ENCODE measurements around the gene TTLL10. TPM values are rescaled to one million over a fixed set of nuclear protein-coding genes. Genes with fewer than 3 reads are reported as not detected.

The TTLL10 gene
- total RNA-seq, 1 experiment from 2014 or later: 0.68 TPM

GRCh38 chr1:1132042-1132950 lies 41.4 kb upstream of the TTLL10 start:
- Histone ChIP-seq H3T11ph (ENCODE audit: low read length) (no peak overlapping the region), H2BK20ac (ENCODE audit: low read depth, low read length, poor library complexity, severe bottlenecking) (no peak overlapping the region), H3K23ac (ENCODE audit: insufficient read length, low read depth, low read length) (no peak overlapping the region), H3K4ac (ENCODE audit: low read depth, low read length) (no peak overlapping the region), H2BK12ac (ENCODE audit: insufficient read length, low read depth, low read length) (no peak overlapping the region), H3K14ac (ENCODE audit: insufficient read depth, low read length) (no peak overlapping the region; the same call in 1 of the 2 replicates), H3K27me3 (ENCODE audit: insufficient read depth, low read length) (no peaks in the 10 kb centered on the region), H3K4me2 (ENCODE audit: insufficient read depth, insufficient read length, low read length) (no peak overlapping the region), H2BK15ac (ENCODE audit: low read depth, low read length) (no peak overlapping the region), H2BK5ac (ENCODE audit: insufficient read length, low read length) (no peak overlapping the region), H3K18ac (ENCODE audit: insufficient read length, low read depth, low read length) (no peak overlapping the region), H2BK120ac (ENCODE audit: low read depth, low read length, poor library complexity, severe bottlenecking) (no peak overlapping the region), H4K8ac (replicated peaks; ENCODE audit: insufficient read length, low read depth, low read length) (no peak overlapping the region), H3K79me2 (ENCODE audit: insufficient read depth, low read length) (no peaks in the 10 kb centered on the region), H4K91ac (ENCODE audit: insufficient read length, low read depth, low read length) (no peak overlapping the region), H2AFZ (ENCODE audit: low read length) (no peak overlapping the region), H4K20me1 (ENCODE audit: control insufficient read depth, insufficient read depth, insufficient read length) (no peaks in the 10 kb centered on the region), H4K5ac (ENCODE audit: insufficient read length, low read depth, low read length) (no peak overlapping the region), H3K79me1 (ENCODE audit: insufficient read depth, low read depth, low read length, poor library complexity, severe bottlenecking) (no peaks in the 10 kb centered on the region), H3K23me2 (ENCODE audit: insufficient read length, low read depth, low read length, poor library complexity, severe bottlenecking) (no peaks in the 10 kb centered on the region), H3K4me1 (ENCODE audit: insufficient read depth, low read length) (no peaks in the 10 kb centered on the region), H2AK5ac (ENCODE audit: insufficient read length, low read length) (no peak overlapping the region), H3K27ac (ENCODE audit: insufficient read length, low read depth, low read length) (no peak overlapping the region), H3K9ac (ENCODE audit: extremely low read depth, insufficient read length, low read length) (no peak overlapping the region), H3K56ac (ENCODE audit: insufficient read length, low read depth, low read length) (no peak overlapping the region), H3K9me3 (ENCODE audit: control insufficient read depth, low read depth, low read length) (no peaks in the 10 kb centered on the region)
- H3K27ac Mint-ChIP-seq: no peak overlapping the region
- H3K4me1 Mint-ChIP-seq: peaks cover 5 to 11% of the 10 kb centered on the region in 2 experiments; a peak in 3 of 4 replicates
- no peaks in the 10 kb centered on the region for H3K36me3 Mint-ChIP-seq (ENCODE audit: insufficient read depth in 1 of 3, low read depth in 3 of 3)
- TF ChIP-seq CTCF (conservative IDR thresholded peaks at IDR 0.05): no peak
- no peak overlapping the region; a peak in 1 of 5 replicates for H3K4me3 Mint-ChIP-seq
- WGBS (ENCODE audit: extremely low coverage, insufficient read length, low lambda C conversion rate): no CpG with 5 or more reads among the region's 48 CpGs
- H3K9me3 Mint-ChIP-seq: no peaks in the 10 kb centered on the region; a peak in 2 of 5 replicates
- peaks cover 17% of the 10 kb centered on the region for H3K27me3 Mint-ChIP-seq (ENCODE audit: low read depth)
- no peak for DNase-seq

Data from H9 (cell line).